ENCODE measurements around the gene NFIC.

- TF ChIP-seq POLR2AphosphoS5 (IDR thresholded peaks at IDR 0.05; ENCODE audit: borderline replicate concordance, low read depth, low read length) (no peak), EZH2 (IDR thresholded peaks at IDR 0.05) (no peak)
Measured at GRCh38 chr19:3423183-3423829, 56.9 kb downstream of the NFIC start.

All from SK-N-MC (cell line).